GM20000 (cell line): ENCODE results near the gene AKNA.

Experiments
- DNase-seq: peaks from one replicate; pipeline ENCODE4 v3.0.0; 2012; ENCODE audit warnings: low spot score
- TF ChIP-seq, protein P1 (sequence below): IDR thresholded peaks from 2 replicates; pipeline ENCODE4 v1.5.1; 2012; ENCODE audit warnings: mild to moderate bottlenecking, control low read depth; ENCODE audit errors: extremely low read depth, missing control alignments

Gene AKNA

DNA sequence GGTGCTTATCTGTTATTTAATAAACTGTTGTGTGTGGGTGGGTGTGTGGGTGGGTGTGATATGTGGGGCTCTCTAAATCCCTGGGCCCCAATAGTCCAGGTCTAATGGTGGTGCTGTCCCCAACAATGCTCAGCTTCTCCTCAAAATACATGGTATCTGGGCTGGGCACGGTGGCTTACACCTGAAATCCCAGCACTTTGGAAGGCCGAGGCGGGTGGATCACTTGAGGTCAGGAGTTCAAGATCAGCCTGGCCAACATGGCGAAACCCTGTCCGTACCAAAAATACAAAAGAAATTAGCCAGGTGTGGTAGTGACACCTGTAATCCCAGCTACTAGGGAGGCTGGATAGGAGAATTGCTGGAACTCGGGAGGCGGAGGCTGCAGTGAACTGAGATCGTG is 69.4 kb downstream of the AKNA start:
- TF ChIP-seq, protein P1, sequence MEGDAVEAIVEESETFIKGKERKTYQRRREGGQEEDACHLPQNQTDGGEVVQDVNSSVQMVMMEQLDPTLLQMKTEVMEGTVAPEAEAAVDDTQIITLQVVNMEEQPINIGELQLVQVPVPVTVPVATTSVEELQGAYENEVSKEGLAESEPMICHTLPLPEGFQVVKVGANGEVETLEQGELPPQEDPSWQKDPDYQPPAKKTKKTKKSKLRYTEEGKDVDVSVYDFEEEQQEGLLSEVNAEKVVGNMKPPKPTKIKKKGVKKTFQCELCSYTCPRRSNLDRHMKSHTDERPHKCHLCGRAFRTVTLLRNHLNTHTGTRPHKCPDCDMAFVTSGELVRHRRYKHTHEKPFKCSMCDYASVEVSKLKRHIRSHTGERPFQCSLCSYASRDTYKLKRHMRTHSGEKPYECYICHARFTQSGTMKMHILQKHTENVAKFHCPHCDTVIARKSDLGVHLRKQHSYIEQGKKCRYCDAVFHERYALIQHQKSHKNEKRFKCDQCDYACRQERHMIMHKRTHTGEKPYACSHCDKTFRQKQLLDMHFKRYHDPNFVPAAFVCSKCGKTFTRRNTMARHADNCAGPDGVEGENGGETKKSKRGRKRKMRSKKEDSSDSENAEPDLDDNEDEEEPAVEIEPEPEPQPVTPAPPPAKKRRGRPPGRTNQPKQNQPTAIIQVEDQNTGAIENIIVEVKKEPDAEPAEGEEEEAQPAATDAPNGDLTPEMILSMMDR = no peak

DNA sequence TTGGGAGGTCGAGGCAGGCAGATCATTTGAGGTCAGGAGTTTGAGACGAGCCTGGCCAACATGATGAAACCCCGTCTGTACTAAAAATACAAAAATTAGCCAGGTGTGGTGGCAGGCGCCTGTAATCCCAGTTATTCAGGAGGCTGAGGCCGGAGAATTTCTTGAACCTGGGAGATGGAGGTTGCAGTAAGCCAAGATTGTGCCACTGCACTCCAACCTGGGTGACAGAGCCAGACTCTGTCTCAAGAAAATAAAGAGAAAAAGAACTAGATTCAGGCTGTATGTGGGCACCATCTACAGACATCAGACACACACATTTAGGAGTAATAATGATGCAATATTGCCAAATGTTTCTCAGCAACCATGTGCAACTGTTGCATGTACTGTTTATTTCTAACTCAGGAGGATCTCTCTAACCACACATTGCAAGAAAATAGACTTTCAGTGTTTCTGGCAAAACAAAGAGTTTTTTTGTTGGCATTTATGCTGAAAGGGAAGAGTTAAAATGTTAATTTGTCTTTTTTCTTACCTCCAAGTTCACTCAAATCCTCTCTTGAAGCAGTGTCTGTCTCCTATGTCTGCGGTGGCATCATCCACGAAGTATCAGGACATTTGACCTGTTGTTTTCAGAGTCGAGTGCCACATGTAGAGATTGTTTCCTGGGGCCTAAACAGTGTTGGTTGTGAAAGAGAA is 70.0 kb downstream of the AKNA start:
- DNase-seq = no peak
- TF ChIP-seq, protein P1 = no peak

More for the DNA sequence above, 69.4 kb downstream of the AKNA start:
- DNase-seq = no peak

DNA sequence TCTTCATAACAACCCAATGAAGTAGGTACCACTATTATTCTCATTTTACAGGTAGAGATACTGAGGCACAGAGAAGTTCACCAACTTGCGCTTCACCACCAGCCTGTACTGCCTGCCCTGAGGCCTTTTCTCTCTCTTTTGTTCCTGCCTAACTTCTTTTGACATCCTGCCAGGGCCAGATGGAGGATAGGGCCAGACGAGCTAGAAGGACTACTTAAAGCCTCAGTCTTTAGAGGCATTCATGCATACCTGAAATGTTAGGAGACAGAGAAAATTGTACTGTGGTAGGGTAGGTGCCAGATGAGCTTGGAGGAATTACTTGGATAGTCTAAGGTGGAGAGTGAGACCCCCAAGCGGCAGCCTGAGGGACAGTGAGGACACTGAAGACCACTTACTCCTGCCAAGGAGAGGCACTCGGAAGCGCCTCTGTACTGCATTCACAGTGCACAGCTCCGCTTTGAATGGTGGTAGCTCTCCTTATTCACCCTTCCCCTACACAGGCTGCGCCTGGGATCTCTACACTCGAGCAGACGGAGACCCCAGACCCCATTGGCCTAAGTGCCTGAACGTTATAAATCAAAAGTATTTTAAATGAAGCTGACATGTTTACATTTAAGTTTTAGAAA is 71.1 kb downstream of the AKNA start:
- no peak for DNase-seq
- TF ChIP-seq, protein P1 = no peak

DNA sequence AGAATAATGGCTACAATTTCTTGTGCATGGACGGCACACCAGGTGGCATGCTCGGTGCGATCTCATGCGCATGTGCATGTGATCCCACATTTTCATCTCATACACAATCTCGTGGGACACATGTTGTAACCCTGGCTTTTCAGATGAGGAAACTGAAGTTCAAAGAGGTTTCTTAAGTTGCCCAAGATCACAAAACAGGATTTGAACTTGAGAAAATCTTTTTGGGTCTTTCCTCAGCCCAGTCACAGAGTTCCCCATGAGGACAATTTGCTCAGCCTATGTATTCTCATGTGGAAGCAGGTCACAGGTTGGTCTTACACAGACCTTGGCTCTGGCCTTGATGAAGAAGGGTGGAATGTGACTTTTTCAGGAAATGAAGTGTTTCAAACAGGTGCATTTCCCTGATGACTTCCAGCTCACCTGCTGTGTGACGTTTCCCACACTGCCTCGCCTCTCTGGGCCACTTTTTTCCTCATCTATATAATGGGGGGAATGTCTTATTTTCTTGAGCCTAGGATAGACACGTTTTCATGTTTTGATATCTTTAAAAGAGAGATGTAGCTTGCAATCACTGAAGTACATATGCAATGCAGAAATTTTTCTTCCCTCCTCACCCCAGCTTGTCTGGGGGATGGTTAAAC is 71.9 kb downstream of the AKNA start:
- TF ChIP-seq, protein P1 = no peak
- DNase-seq = no peak

DNA sequence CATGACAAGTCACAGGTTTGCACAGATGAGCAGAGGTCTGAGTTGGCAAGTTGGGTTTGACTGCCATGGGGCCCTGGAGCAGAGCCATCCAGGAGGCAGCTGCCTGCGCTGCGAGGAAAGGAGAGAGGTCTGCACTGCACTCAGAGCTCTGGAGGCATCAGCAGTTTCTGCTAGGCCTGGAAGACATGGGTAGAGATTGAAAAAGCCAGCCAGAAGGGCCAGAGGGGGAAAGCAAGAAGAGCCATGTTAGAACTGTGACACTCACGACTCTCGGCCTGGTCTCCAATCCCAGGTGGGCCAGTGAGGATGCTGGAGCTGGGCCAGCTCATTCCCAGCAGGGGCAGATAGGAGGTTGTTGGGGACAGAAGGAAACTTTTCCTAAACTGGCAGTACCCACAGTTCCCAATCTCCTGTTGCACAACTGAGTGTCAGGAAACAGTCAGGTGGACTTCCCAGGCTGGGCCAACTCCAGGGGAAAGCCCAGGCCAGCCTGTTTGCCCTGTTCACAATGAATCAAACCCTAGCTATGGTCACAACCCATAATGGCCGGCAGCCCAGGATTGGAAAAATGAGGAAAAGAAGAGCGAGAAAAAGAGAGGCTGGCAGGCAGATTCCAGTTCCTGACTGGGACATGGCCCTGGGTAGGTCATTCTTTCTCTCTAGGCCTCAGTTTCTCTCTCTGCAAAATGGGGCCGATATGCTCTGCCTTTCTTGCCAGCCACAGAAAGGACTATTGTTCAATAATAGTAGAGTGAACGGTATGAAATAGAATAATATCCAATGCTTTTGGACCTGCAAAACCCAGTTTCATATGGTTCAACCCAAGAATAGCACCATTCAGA is 72.7 kb downstream of the AKNA start:
- TF ChIP-seq, protein P1 = no peak

DNA sequence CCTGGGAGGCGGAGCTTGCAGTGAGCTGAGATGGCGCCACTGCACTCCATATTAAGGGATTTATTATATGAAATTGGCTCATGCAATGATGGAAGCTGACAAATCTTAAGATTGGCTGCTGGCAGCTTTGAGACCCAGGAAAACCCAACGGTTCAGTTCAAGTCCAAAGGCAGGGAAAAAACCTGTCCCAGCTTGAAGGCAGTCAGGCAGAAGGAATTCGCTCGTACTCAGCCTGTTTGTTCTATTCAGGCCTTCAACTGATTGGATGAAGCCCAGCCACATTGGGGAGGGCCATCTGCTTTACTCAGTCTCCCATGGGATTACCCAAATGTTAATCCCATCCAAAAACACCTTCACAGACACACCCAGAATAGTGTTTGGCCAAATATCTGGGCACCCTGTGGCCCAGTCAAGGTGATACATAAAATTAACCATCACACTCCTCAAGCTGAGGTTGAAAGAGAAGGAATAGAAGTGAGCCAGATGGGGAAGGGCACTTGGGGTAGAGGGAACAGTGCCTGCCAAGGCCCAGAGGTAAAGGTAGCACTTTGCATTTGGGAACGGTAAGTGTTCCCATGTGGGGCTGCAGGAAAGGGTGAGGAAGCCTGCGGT is 73.4 kb downstream of the AKNA start:
- DNase-seq = no peak
- TF ChIP-seq, protein P1 = no peak

More for the DNA sequence above, 72.7 kb downstream of the AKNA start:
- no peak for DNase-seq
